Nephron progenitor cell (in vitro differentiated cells): Measurements from ENCODE around the gene ABHD8.
A peak's percentile ranks its signal among the peaks of the same experiment; 100 is the strongest.

ENCODE experiments used
- DNase-seq: peaks from one replicate; pipeline ENCODE4 v3.0.0; 2021
- H3K27ac Mint-ChIP-seq: 2 replicates; pipeline ENCODE4 v1.8.0; 2021; ENCODE audit warnings: mild to moderate bottlenecking, moderate library complexity, mixed read lengths
- H3K27me3 Mint-ChIP-seq: 2 replicates; pipeline ENCODE4 v1.8.0; 2021; ENCODE audit warnings: mild to moderate bottlenecking, low read depth, mixed read lengths; ENCODE audit not compliant: poor library complexity
- H3K36me3 Mint-ChIP-seq: 2 replicates; pipeline ENCODE4 v1.8.0; 2021; ENCODE audit warnings: low read depth, mixed read lengths
- H3K4me1 Mint-ChIP-seq: 2 replicates; pipeline ENCODE4 v1.8.0; 2021; ENCODE audit warnings: mixed read lengths
- H3K4me3 Mint-ChIP-seq: 2 replicates; pipeline ENCODE4 v1.8.0; 2021; ENCODE audit warnings: mild to moderate bottlenecking, moderate library complexity, mixed read lengths
- H3K9me3 Mint-ChIP-seq: 2 replicates; pipeline ENCODE4 v1.8.0; 2021; ENCODE audit warnings: mild to moderate bottlenecking, moderate library complexity, mixed read lengths
- CTCF ChIP-seq: fragments of 200-600 bp; sonication (generic); IDR thresholded peaks from 2 replicates; pipeline ENCODE4 v1.5.0; 2021; ENCODE audit warnings: antibody characterized with exemption

The ABHD8 gene

DNA sequence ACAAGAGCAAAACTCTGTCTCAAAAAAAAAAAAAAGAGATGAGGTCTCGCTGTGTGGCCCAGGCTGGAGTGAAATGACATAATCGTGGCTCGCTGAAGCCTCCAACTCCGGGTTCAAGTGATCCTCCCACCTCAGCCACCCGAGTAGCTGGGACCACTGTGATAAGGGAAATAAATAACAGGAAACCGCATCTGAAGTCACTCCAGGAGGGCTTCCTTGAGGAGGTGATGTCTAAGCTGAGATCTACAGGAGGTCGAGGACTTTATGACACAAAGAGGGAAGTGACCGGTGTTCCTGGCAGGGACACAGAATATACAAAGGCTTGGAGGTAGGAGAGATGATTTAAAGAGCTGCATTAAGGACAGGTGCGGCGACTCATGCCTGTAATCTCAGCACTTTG lies 48.6 kb downstream of the ABHD8 start:
- Mint-ChIP-seq H3K36me3 (no peaks in the 10 kb centered on the region), H3K4me1 (peaks cover 9% of the 10 kb centered on the region), H3K27me3 (no peaks in the 10 kb centered on the region), H3K9me3 (no peaks in the 10 kb centered on the region), H3K4me3 (no peak overlapping the region), H3K27ac (no peak overlapping the region)
- no peak for TF ChIP-seq CTCF
- DNase-seq: no peak

- Mint-ChIP-seq H3K4me3 (no peak overlapping the region), H3K9me3 (no peaks in the 10 kb centered on the region), H3K4me1 (peaks cover 41% of the 10 kb centered on the region), H3K36me3 (no peaks in the 10 kb centered on the region), H3K27ac (peak overlapping the region; percentile 94), H3K27me3 (no peaks in the 10 kb centered on the region)
- TF ChIP-seq CTCF: no peak
- no peak for DNase-seq
Measured at GRCh38 chr19:17249887-17250548, 53.2 kb downstream of the ABHD8 start.

- Mint-ChIP-seq H3K27ac (peak overlapping the region; percentile 98), H3K4me3 (peak overlapping the region; percentile 57), H3K4me1 (peaks cover 44% of the 10 kb centered on the region), H3K27me3 (no peaks in the 10 kb centered on the region), H3K9me3 (no peaks in the 10 kb centered on the region), H3K36me3 (no peaks in the 10 kb centered on the region)
- no peak for TF ChIP-seq CTCF
- peak; percentile 76 for DNase-seq
Measured at GRCh38 chr19:17248011-17248776, 55.0 kb downstream of the ABHD8 start.

DNA sequence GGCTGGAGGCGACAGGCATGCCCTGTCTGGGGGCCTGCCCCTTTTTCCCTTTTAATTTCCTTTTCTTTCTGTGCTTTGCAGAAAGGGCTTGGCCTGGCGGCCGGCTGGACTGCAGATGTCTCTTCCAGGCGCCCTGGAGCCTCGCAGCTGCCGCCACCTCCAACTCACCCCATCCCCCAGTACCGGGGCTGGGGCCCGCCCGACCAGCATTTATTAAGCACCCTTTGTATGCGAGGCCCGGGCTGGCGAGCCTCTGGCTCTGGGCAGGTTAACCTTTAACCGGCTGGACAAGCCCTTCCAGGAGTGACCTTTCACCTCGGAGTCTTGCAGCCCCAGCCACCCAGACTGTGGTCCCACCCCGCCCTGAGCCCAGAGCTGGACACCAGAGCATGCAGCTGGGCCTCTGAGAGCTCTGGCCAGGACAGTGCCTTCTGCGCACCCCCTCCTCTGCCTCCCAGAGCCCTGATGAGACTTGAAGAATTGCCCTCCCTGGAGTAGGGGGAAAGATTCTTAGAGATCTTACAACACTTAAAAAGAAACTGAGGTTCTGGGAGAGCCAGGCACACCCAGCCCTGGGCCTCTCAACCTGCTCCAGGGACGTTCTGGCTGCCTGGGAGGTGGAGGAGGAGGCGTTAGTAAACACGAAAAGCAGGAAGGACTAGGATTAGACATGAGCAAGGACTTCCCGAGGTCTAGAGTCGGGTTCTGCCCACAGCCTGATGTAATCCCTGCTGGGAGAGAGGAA lies 56.4 kb downstream of the ABHD8 start:
- TF ChIP-seq CTCF: no peak
- H3K27ac Mint-ChIP-seq: peak overlapping the region; percentile 99
- DNase-seq: peak; percentile 49
- H3K4me1 Mint-ChIP-seq: peaks cover 57% of the 10 kb centered on the region
- H3K27me3 Mint-ChIP-seq: no peaks in the 10 kb centered on the region
- H3K36me3 Mint-ChIP-seq: no peaks in the 10 kb centered on the region
- no peaks in the 10 kb centered on the region for H3K9me3 Mint-ChIP-seq
- peak overlapping the region; percentile 80 for H3K4me3 Mint-ChIP-seq

GRCh38 chr19:17245535-17245984 lies 57.7 kb downstream of the ABHD8 start, which contains the start of gene NR2F6:
Gene NR2F6 (minus strand): TSS chr19:17245919. CDS start chr19:17245220, 699 bp downstream.
- peak within 1 kb of the TSS; percentile 92 for H3K4me3 Mint-ChIP-seq
- peak within 1 kb of the TSS; percentile 99 for H3K27ac Mint-ChIP-seq
- DNase-seq: no peak
- TF ChIP-seq CTCF: no peak
- H3K4me1 Mint-ChIP-seq: peaks cover 70% of the 10 kb centered on the region
- H3K27me3 Mint-ChIP-seq: no peaks in the 10 kb centered on the region
- H3K9me3 Mint-ChIP-seq: no peaks in the 10 kb centered on the region
- peaks cover 5% of the 10 kb centered on the region for H3K36me3 Mint-ChIP-seq
